HepG2 (cell line): Measurements from ENCODE around the gene ZNF670. TPM values are rescaled to one million over a fixed set of nuclear protein-coding genes. Genes with fewer than 3 reads are reported as not detected.

ENCODE experiments used
- ARID2 ChIP-seq: sonication (generic); formaldehyde crosslinking; IDR thresholded peaks from 2 replicates; pipeline ENCODE4 v1.8.1; 2022; ENCODE audit warnings: mild to moderate bottlenecking, missing genetic modification reagents, borderline replicate concordance
- ATM ChIP-seq: fragments of 450-650 bp; IDR thresholded peaks from 2 replicates; pipeline ENCODE4 v1.7.1; 2017; ENCODE audit warnings: mild to moderate bottlenecking, borderline replicate concordance
- CEBPG ChIP-seq: IDR thresholded peaks from 2 replicates; pipeline ENCODE4 v1.6.1; 2016
- DNMT3B ChIP-seq: conservative IDR thresholded peaks from 2 replicates; pipeline ENCODE4 v1.6.1; 2016; ENCODE audit warnings: missing biosample characterization, control low read depth
- DR1 ChIP-seq: sonication (generic); formaldehyde crosslinking; IDR thresholded peaks from 2 replicates; pipeline ENCODE4 v1.8.0; 2021; ENCODE audit warnings: mild to moderate bottlenecking, missing genetic modification reagents, inconsistent platforms
- GATAD1 ChIP-seq: IDR thresholded peaks from 2 replicates; pipeline ENCODE4 v1.6.1; 2016; ENCODE audit warnings: missing genetic modification reagents, missing compliant biosample characterization
- KDM6A ChIP-seq: IDR thresholded peaks from 2 replicates; pipeline ENCODE4 v1.6.1; 2016; ENCODE audit warnings: low read depth
- MAFK ChIP-seq, 2 experiments: IDR thresholded peaks in 1 of 2; conservative IDR thresholded peaks in 1 of 2; 2 replicates each; pipeline ENCODE4 v1.6.1; 2011; ENCODE audit warnings: improper control_type of control experiment in 2 of 2, low read length in 2 of 2
- MBD4 ChIP-seq: IDR thresholded peaks from 2 replicates; pipeline ENCODE4 v1.6.1; 2012; ENCODE audit warnings: low read length, inconsistent platforms, borderline replicate concordance
- MTA3 ChIP-seq: sonication (generic); formaldehyde crosslinking; IDR thresholded peaks from 2 replicates; pipeline ENCODE4 v1.4.0; 2020; ENCODE audit warnings: missing genetic modification reagents
- NFATC3 ChIP-seq: sonication (generic); formaldehyde crosslinking; IDR thresholded peaks from 2 replicates; pipeline ENCODE4 v1.5.1; 2020; ENCODE audit warnings: mild to moderate bottlenecking, missing genetic modification reagents
- ZBTB7B ChIP-seq: sonication (generic); formaldehyde crosslinking; IDR thresholded peaks from 2 replicates; pipeline ENCODE4 v1.4.0; 2020; ENCODE audit warnings: missing genetic modification reagents
- ZNF253 ChIP-seq: sonication (generic); formaldehyde crosslinking; IDR thresholded peaks from 2 replicates; pipeline ENCODE4 v1.8.0; 2022; ENCODE audit warnings: mild to moderate bottlenecking, missing genetic modification reagents, borderline replicate concordance
- ZNF282 ChIP-seq: fragments of 450-650 bp; IDR thresholded peaks from 2 replicates; pipeline ENCODE4 v1.6.1; 2018; ENCODE audit not compliant: partially characterized antibody
- ZNF354B ChIP-seq: sonication (generic); formaldehyde crosslinking; IDR thresholded peaks from 2 replicates; pipeline ENCODE4 v1.8.0; 2022; ENCODE audit warnings: mild to moderate bottlenecking, missing genetic modification reagents
- ZNF576 ChIP-seq: sonication (generic); formaldehyde crosslinking; IDR thresholded peaks from 2 replicates; pipeline ENCODE4 v1.4.0; 2020; ENCODE audit warnings: mild to moderate bottlenecking, missing genetic modification reagents
- ZSCAN12 ChIP-seq: sonication (generic); formaldehyde crosslinking; IDR thresholded peaks from 2 replicates; pipeline ENCODE4 v1.9.0; 2021; ENCODE audit warnings: mild to moderate bottlenecking, missing genetic modification reagents
- ZSCAN25 ChIP-seq: sonication (generic); formaldehyde crosslinking; IDR thresholded peaks from 2 replicates; pipeline ENCODE4 v1.8.0; 2022; ENCODE audit warnings: mild to moderate bottlenecking, missing genetic modification reagents
- polyA plus RNA-seq, 8 experiments: library from polyadenylated mRNA; depleted of rRNA in 3 of 8; stranded (reverse) in 7 of 8; unstranded in 1 of 8; fragments of >200 nt; fragmentation: Illumina TruSeq in 4 of 8; extraction: Trizol in 4 of 8; gene quantifications; 2 replicates each; pipeline versions ENCODE4 v1.2.1 to v1.2.3, GENCODE V29; 2011 to 2016; ENCODE audit warnings: low read depth in 4 of 8, missing spikeins in 1 of 8, mixed read lengths in 1 of 8; ENCODE audit not compliant: insufficient read depth in 1 of 8
- total RNA-seq, 5 experiments: library from RNA; depleted of rRNA; stranded (reverse); fragments of >200 nt; fragmentation: Illumina TruSeq; extraction: Trizol; gene quantifications; 2 replicates each; pipeline ENCODE4 v1.2.3, GENCODE V29; 2016; ENCODE audit warnings: low read depth in 1 of 5
- TF ChIP-seq, protein P1 (sequence below): IDR thresholded peaks from 2 replicates; pipeline ENCODE4 v1.6.1; 2012; ENCODE audit warnings: low read depth, low read length, improper control_type of control experiment
- TF ChIP-seq, protein P2 (sequence below): sonication (generic); formaldehyde crosslinking; IDR thresholded peaks from 2 replicates; pipeline ENCODE4 v1.9.0; 2021; ENCODE audit warnings: missing genetic modification reagents, mild to moderate bottlenecking, borderline replicate concordance
- TF ChIP-seq, protein P3 (sequence below): sonication (generic); formaldehyde crosslinking; IDR thresholded peaks from 2 replicates; pipeline ENCODE4 v1.5.0; 2020; ENCODE audit warnings: missing genetic modification reagents

Gene ZNF670
- total and polyA plus RNA-seq, 2 of the 13 experiments (the other 11 are each of a cell fraction or from before 2014, with no cell fraction given) = 4.2 to 10.9 TPM

DNA sequence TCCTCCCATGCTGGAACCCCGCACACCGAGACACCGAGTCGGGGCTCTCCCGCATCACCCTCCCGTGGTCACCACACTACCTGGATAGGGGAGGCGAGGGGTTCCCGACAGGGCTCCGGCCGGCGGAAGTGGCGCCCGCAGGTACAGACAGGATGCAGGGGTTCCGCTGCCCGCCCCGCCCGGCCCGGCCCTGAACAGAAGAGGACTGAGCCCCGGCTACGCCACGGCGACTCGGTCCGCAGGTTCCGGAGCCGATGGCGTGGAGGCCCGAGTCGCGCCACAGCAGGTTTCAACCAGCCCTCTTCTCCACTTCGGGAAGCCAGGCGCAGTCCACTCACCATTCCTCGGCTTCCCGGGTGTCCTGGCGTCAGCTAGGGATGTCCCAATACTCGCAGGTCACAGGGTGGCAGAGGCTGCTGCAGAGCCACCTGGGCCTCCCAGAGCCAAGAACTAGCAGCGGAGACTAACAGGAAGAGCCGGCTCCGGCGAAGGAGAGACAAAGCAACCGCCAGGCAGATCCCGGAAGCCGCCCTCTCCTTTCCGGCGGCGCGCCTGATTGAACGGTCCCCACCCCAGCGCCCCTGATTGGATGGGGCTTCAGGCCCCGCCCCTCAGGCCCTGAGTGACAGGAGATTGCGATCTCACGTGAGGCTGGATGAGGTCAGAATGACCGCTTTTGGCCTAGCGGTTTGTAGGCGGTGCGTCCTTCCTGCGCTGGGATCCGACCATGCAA is 25.4 kb upstream of the ZNF670 start, which contains the start of gene ZNF669 (continued):
- TF ChIP-seq, protein P1, sequence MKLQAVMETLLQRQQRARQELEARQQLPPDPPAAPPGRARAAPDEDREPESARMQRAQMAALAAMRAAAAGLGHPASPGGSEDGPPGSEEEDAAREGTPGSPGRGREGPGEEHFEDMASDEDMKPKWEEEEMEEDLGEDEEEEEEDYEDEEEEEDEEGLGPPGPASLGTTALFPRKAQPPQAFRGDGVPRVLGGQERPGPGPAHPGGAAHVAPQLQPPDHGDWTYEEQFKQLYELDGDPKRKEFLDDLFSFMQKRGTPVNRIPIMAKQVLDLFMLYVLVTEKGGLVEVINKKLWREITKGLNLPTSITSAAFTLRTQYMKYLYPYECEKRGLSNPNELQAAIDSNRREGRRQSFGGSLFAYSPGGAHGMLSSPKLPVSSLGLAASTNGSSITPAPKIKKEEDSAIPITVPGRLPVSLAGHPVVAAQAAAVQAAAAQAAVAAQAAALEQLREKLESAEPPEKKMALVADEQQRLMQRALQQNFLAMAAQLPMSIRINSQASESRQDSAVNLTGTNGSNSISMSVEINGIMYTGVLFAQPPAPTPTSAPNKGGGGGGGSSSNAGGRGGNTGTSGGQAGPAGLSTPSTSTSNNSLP = no peak
- no peak for TF ChIP-seq ZSCAN25 (CRISPR knock-in tag)
- no peak for TF ChIP-seq MTA3 (CRISPR knock-in tag)
- TF ChIP-seq CEBPG (CRISPR knock-in tag) = peak; percentile 31
- TF ChIP-seq ZNF576 (CRISPR knock-in tag) = no peak
- no peak for TF ChIP-seq NFATC3 (CRISPR knock-in tag)
- 0 out of 2 replicates have a peak, but pooled peaks have one; percentile 41 for TF ChIP-seq ZBTB7B (CRISPR knock-in tag)
- no peak for TF ChIP-seq ATM
- TF ChIP-seq ZNF282 = no peak
- no peak for TF ChIP-seq MBD4
- no peak for TF ChIP-seq ZNF253 (CRISPR knock-in tag)
- TF ChIP-seq, protein P2, sequence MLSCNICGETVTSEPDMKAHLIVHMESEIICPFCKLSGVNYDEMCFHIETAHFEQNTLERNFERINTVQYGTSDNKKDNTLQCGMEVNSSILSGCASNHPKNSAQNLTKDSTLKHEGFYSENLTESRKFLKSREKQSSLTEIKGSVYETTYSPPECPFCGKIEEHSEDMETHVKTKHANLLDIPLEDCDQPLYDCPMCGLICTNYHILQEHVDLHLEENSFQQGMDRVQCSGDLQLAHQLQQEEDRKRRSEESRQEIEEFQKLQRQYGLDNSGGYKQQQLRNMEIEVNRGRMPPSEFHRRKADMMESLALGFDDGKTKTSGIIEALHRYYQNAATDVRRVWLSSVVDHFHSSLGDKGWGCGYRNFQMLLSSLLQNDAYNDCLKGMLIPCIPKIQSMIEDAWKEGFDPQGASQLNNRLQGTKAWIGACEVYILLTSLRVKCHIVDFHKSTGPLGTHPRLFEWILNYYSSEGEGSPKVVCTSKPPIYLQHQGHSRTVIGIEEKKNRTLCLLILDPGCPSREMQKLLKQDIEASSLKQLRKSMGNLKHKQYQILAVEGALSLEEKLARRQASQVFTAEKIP (CRISPR knock-in tag) = no peak
- 0 out of 2 replicates have a peak, but pooled peaks have one; percentile 90 for TF ChIP-seq ZNF354B (CRISPR knock-in tag)
- no peak for TF ChIP-seq KDM6A (CRISPR knock-in tag)
- peak; percentile 69 for TF ChIP-seq DR1 (CRISPR knock-in tag)
- TF ChIP-seq DNMT3B (CRISPR knock-in tag) = no peak
- TF ChIP-seq, protein P3, sequence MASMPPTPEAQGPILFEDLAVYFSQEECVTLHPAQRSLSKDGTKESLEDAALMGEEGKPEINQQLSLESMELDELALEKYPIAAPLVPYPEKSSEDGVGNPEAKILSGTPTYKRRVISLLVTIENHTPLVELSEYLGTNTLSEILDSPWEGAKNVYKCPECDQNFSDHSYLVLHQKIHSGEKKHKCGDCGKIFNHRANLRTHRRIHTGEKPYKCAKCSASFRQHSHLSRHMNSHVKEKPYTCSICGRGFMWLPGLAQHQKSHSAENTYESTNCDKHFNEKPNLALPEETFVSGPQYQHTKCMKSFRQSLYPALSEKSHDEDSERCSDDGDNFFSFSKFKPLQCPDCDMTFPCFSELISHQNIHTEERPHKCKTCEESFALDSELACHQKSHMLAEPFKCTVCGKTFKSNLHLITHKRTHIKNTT (CRISPR knock-in tag) = no peak
- peak; percentile 82 for TF ChIP-seq GATAD1 (CRISPR knock-in tag)
- peak; percentile 82; the same call in 1 of the 2 replicates for TF ChIP-seq ARID2
- TF ChIP-seq ZSCAN12 (CRISPR knock-in tag) = no peak
- TF ChIP-seq MAFK (conservative IDR thresholded peaks at IDR 0.05 in 1 of 2, IDR thresholded peaks at IDR 0.05 in 1 of 2; ENCODE audit: low read length in 2 of 2) = no peak
